NCI-H1694 treated with DMSO at 0.1 percent for 48 hours (cell line): ENCODE results near the gene PVALEF.
"Not testable (repeated sequence)": the region's sequence is repeated elsewhere in the genome, so short reads cannot be mapped to it uniquely, and the experiment has no call there.

ENCODE experiments used
- DNase-seq: peaks from one replicate; lab custom pipeline; 2025; lab: John Stamatoyannopoulos, UW

Gene PVALEF

GRCh38 chr17:81144423-81144781, 20.9 kb upstream of the PVALEF start:
- DNase-seq = no peak

DNA sequence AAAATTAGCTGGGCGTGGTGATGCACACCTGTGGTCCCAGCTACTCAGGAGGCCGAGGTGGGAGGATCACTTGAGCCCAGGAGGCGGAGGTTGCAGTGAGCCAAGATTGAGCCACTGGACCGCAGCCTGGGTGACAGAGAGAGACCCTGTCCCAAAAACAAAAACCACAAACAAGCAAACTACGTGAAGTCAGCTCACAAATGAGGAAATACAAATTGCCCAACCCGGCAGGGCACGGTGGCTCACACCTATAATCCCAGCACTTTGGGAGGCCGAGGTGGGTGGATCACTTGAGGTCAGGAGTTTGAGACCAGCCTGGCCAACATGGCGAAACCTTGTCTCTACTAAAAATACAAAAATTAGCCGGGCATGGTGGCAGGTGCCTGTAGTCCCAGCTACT, 19.1 kb upstream of the PVALEF start:
- DNase-seq = not testable (repeated sequence)

DNA sequence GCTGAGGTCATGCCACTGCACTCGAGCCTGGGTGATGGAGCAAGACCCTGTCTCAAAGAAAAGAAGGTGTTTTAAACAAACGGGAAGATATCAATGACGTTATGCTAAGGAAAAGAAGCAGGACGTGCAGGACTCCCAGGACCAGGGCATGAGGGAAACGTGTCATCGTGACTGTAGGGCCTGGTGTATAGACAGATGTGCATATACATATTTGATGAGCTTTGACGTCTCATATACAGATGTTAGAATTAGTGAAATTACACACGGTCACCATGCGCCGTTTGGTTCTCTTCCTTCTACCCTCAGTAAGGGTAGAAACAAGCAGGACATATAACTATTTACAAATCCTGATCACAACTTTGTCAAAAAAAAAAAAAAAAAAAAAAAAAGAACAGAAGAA, 17.6 kb upstream of the PVALEF start:
- no peak for DNase-seq

DNA sequence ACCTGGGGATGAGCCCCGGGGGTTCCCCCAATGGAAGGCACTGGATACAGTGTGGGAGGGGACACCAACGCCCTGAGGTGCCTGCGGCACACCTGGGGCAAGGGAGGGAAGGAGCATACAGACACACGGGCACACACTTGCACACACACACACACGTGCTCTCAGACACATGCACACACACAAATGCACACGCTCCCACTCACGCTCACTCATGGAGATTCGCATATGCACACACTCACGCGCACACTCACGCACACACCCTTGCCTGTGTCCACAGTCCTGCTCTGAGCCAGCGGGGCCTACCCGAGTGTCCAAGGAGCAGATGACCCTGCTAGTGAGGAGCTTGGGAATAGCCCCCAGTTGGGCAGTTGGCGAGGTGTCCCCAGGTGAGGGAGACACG, 16.7 kb upstream of the PVALEF start:
- DNase-seq = no peak

DNA sequence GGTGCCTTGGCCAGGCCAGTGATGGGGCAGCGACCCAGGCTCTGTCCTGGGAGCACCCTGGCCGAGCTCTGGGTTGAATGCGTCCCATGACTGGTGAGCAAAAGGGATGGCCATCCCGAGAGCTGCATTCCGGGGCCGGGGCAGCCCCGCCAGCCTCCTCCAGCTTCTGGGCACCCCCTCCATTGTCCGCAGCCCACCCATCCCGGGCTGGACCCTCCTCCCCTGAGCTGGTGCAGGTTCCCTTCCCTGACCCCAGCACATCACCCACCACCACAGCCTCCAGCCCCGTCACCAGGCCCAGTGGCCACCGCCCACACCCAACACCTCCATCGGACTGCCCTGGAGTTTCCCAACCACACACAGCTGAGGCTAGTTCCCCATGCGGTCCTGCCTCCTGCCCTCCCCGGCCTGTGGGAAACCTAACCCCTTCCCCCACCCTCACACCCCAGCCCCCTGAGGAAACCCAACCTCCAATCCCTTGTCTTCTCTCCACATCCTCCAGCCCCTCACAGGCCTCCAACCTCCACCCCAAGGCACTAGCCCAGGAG, 16.2 kb upstream of the PVALEF start:
- DNase-seq = no peak

GRCh38 chr17:81150377-81151077, 14.8 kb upstream of the PVALEF start:
- DNase-seq = no peak

DNA sequence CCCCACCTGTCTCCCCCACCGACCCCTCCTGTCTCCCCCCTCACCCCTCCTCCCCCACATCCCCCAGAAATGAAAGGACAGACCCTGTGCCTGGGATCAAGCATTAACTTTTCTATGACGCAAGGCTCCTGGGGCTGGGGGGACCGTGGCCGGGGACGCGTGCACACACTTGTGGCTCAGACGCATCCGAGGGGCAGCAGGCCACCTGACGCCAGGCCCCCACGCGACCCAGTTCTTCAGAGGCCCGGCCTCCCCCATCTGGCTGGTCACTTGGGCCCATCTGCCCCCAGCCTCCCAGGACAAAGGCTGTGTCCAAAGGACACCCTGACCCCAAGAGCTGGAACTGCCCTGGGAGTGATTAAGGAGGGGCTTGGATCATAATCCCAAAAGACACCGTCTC, 14.0 kb upstream of the PVALEF start:
- no peak for DNase-seq

DNA sequence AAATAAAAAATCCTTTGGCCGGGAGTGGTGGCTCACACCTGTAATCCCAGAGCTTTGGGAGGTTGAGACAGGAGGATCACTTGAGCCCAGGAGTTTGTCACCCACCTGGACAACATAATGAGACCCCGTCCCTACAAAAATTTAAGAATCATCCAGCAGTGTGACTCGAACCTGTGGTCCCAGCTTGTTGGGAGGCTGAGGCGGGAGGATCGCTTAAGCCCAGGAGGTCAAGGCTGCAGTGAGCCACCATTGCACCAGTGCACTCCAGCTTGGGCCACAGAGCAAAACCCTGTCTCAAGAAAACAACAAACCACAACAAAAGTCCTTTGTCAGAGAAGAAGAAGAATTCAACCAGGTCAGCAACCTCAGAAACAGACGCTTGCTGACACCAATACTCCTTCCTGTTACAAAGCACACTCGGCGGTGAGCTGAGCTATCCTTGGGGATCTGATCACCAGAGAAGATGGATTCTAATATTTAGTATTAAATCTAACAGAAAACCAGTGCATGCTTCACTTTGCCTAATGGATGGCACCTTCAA, 12.9 kb upstream of the PVALEF start:
- no peak for DNase-seq

DNA sequence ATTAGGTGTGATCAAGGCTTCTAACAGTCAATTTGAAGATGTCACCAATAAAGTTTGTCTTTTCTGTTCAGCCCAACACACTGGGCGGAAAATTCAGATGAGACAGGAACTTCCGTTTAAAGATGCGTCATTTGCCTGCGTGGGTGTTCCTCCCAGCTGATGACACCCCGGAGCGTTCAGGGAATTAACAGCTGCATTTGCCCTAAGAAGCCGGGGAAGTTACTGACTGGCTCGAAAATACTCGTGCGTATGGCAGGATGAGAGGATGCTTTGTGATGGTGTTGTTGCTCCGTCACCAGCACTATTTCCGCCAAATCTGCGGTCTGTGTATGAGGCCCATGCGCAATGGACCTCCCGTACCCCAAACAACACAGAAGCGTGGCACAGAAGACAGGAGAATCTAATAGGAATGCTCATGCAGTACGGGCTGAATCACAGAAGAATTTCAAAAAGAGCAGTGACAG, 11.9 kb upstream of the PVALEF start:
- no peak for DNase-seq

DNA sequence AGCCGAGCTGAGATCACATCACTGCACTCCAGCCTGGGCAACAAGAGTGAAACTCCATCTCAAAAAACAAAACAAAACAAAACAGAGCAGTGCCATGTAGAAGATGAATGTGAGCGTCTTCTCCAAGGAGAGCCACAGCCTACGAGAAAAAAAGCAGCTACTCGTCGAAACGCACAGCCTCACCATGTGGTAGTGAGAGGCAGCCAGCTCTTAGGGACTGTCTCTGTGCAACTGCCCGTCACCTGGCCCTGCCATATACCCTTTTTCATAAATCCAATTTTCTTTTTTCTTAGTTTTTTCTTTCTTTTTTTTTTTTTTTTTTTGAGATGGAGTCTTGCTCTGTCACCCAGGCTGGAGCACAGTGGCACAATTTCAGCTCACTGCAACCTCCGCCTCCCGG, 11.3 kb upstream of the PVALEF start:
- not testable (repeated sequence) for DNase-seq

GRCh38 chr17:81154961-81155360, 10.3 kb upstream of the PVALEF start:
- DNase-seq = no peak

GRCh38 chr17:81156866-81157805, 8.2 kb upstream of the PVALEF start:
- DNase-seq = no peak

- no peak for DNase-seq
These were observed 7.2 kb upstream of the PVALEF start for GRCh38 chr17:81157848-81158687.

- DNase-seq = no peak
These were observed 6.4 kb upstream of the PVALEF start for GRCh38 chr17:81158688-81159590.

DNA sequence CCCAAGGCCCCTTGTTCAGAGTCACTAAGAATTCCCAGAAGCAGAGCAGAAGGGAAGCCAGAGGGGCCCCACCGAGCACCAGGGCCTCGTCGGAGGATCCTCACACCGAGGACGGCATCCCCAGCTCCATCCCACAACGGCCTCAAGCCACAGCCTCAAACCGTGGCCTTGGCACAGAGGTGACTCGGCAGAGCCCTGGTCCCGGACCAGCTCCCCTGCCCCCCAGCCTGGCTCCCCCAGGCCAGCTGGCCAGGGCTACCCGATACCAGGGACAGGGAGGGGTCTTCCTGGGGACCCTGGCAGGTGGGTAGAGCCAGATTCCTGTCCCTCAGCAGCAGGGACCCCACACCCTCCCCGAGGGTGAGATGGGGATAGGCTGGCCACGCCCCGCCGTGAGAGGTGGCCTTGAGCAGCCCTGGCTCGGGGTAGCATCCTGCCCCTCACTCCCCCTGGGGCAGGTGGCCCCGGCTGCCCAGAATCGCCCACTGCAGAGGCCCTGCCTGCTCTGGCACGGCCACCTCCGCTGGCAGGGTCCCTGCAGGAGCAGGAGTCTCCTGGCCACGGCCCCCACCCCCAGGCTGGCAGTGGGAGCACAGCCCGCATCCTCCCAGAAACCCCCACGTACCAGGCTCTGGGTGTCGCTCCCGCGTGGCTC, 5.6 kb upstream of the PVALEF start:
- DNase-seq = no peak

- DNase-seq = no peak
These were observed 5.0 kb upstream of the PVALEF start for GRCh38 chr17:81160306-81160705.

DNA sequence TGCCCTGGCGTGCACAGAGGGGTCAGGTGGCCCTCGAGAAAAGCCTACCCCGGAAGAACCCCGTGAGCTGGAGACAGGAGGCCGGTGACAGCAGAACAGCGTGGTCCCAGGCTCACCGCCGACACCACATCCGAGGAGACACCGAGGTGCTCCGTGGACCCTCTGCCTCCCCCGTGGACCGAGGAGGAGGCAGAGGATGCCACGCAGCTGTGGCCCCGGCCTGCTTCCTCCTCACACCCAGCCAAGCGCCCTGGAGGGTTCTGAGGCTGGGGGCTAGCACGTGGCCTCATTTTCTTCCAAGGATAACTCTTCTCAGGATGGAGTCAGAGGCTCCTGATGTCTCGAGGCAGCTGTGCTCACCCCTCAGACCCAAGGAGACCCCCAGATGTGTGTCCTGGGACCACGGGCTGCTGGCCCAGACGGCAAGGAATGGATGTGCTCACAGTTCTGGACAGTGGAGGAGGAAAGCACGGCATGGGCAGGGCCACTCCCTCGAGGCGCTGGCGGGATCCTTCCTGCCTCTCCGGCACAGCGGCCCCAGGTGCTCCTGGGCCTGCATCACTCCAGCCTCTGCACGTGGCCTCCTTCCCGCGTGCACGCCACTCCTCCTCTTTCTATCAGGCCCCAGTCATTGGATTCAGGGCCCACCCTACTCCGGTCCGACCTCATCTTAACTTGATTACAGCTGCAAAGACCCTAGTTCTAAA, 4.4 kb upstream of the PVALEF start:
- DNase-seq = no peak

GRCh38 chr17:81161536-81161935, 3.8 kb upstream of the PVALEF start:
- no peak for DNase-seq

DNA sequence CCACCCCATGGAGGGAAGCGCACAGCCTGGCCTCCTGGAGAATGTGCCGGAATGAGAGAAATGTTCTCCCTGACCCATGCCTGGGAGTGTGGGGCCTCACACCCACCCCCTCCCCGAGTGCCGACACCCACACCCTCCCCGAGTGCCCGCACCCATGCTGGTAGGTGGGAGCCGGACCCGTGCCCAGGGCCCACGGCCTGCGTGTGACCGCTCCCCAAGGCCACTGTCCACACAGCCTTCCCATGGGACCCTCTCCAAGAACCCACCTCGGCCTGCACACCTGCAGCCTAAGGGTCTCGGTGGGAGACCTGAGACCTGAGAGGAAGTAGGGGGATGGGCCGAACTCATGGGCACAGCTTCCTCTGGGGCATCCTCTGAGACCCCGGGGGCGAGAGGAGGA, 3.3 kb upstream of the PVALEF start:
- no peak for DNase-seq

- no peak for DNase-seq
These were observed 2.8 kb upstream of the PVALEF start for GRCh38 chr17:81162491-81162890.
